MCF 10A (cell line): ENCODE data around the gene MACF1. TPM values are rescaled to one million over a fixed set of nuclear protein-coding genes. Genes with fewer than 3 reads are reported as not detected.
"Not testable (repeated sequence)": the region's sequence is repeated elsewhere in the genome, so short reads cannot be mapped to it uniquely, and the experiment has no call there.

ENCODE experiments used
- BruUV-seq: library from RNA; stranded (reverse); fragments of 400-500 nt; replicated peaks from 2 replicates; lab custom pipeline; 2021; lab: Mats Ljungman, UMichigan
- CTCF ChIA-PET: fragments of 300-600 bp; sonication (Branson Sonifier 250); formaldehyde crosslinking; extraction: SDS; loops from one replicate; lab custom pipeline; 2021; ENCODE audit warnings: antibody characterized with exemption, inconsistent platforms; lab: Yijun Ruan, JAX
- POLR2A ChIA-PET: fragments of 300-600, 350-650 bp; sonication (Branson Sonifier 250); formaldehyde crosslinking; extraction: SDS; loops from one replicate; lab custom pipeline; 2020; ENCODE audit warnings: antibody characterized with exemption, inconsistent platforms; lab: Yijun Ruan, JAX
- DNase-seq: peaks from one replicate; pipeline ENCODE4 v3.0.0-alpha.2; 2018; ENCODE audit not compliant: unreplicated experiment
- H3K27ac Mint-ChIP-seq: one replicate; pipeline ENCODE4 v1.8.0; 2022; ENCODE audit warnings: mild to moderate bottlenecking, low read depth, mixed read lengths; ENCODE audit not compliant: unreplicated experiment
- H3K27me3 Mint-ChIP-seq: one replicate; pipeline ENCODE4 v1.8.0; 2022; ENCODE audit warnings: mixed read lengths; ENCODE audit not compliant: insufficient read depth, unreplicated experiment
- H3K36me3 Mint-ChIP-seq: one replicate; pipeline ENCODE4 v1.8.0; 2022; ENCODE audit warnings: mild to moderate bottlenecking, moderate library complexity, mixed read lengths; ENCODE audit not compliant: insufficient read depth, unreplicated experiment
- H3K4me1 Mint-ChIP-seq: one replicate; pipeline ENCODE4 v1.8.0; 2022; ENCODE audit warnings: mixed read lengths; ENCODE audit not compliant: insufficient read depth, unreplicated experiment
- H3K4me3 Mint-ChIP-seq: one replicate; pipeline ENCODE4 v1.8.0; 2022; ENCODE audit warnings: mild to moderate bottlenecking, moderate library complexity, mixed read lengths; ENCODE audit not compliant: unreplicated experiment
- H3K9me3 Mint-ChIP-seq: one replicate; pipeline ENCODE4 v1.8.0; 2022; ENCODE audit warnings: mixed read lengths; ENCODE audit not compliant: unreplicated experiment
- intact Hi-C: fragments of 100-400 bp; cut with micrococcal nuclease; formaldehyde crosslinking; loops from 2 replicates; pipeline ENCODE4 v1.14.1; 2022
- total RNA-seq: library from RNA; stranded (reverse); gene quantifications from 2 replicates; pipeline ENCODE4 v1.2.3, GENCODE V29; 2022
- TF ChIP-seq, protein P1 (sequence below): fragments of 200-600 bp; IDR thresholded peaks from one replicate; pipeline ENCODE4 v1.8.0; 2022; ENCODE audit warnings: antibody characterized with exemption, mild to moderate bottlenecking; ENCODE audit not compliant: unreplicated experiment

MACF1 gene
- total RNA-seq, 1 experiment from 2014 or later: 188 TPM

GRCh38 chr1:39509360-39510009 lies 305.0 kb downstream of the MACF1 start:
- BruUV-seq: no TSS peak
- intact Hi-C loops: no loop called here
- H3K4me3 Mint-ChIP-seq: no peak overlapping the region
- no peaks in the 10 kb centered on the region for H3K27me3 Mint-ChIP-seq
- no peaks in the 10 kb centered on the region for H3K36me3 Mint-ChIP-seq
- H3K9me3 Mint-ChIP-seq: no peaks in the 10 kb centered on the region
- TF ChIP-seq, protein P1, sequence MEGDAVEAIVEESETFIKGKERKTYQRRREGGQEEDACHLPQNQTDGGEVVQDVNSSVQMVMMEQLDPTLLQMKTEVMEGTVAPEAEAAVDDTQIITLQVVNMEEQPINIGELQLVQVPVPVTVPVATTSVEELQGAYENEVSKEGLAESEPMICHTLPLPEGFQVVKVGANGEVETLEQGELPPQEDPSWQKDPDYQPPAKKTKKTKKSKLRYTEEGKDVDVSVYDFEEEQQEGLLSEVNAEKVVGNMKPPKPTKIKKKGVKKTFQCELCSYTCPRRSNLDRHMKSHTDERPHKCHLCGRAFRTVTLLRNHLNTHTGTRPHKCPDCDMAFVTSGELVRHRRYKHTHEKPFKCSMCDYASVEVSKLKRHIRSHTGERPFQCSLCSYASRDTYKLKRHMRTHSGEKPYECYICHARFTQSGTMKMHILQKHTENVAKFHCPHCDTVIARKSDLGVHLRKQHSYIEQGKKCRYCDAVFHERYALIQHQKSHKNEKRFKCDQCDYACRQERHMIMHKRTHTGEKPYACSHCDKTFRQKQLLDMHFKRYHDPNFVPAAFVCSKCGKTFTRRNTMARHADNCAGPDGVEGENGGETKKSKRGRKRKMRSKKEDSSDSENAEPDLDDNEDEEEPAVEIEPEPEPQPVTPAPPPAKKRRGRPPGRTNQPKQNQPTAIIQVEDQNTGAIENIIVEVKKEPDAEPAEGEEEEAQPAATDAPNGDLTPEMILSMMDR: no peak
- peaks cover 8% of the 10 kb centered on the region for H3K4me1 Mint-ChIP-seq
- no peak overlapping the region for H3K27ac Mint-ChIP-seq
- no peak for DNase-seq
- ChIA-PET POLR2A (no interaction called here), CTCF (interaction anchor here (0.7 kb wide), 1 partner anchor 29 kb away, joined by 3 read pairs; no protein-coding TSS in a partner anchor)

- H3K9me3 Mint-ChIP-seq, H3K27me3 Mint-ChIP-seq, H3K4me1 Mint-ChIP-seq, BruUV-seq, intact Hi-C loops, H3K27ac Mint-ChIP-seq, H3K4me3 Mint-ChIP-seq, DNase-seq, H3K36me3 Mint-ChIP-seq, POLR2A ChIA-PET, CTCF ChIA-PET: not testable (repeated sequence)
Observed at GRCh38 chr1:39510570-39511186, 306.2 kb downstream of the MACF1 start.

DNA sequence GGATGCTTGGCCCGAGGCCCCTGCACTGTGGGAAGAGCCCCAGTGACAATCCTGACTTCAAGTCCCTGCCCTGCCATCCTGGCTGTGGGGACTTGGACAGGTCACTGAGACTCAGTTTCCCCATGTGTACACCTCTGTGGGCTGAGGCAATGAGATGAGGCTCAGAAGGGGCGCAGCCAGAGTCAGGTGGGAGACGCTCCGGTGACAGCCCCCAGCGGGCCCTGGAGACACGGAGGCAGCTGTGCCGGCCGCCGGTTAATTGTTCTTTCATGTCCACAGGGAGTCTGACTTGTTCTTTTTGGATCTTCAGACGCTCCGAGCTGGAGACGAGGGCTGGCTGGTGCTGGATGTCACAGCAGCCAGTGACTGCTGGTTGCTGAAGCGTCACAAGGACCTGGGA lies 307.0 kb downstream of the MACF1 start:
- H3K4me1 Mint-ChIP-seq, CTCF ChIA-PET, intact Hi-C loops, DNase-seq, POLR2A ChIA-PET, H3K4me3 Mint-ChIP-seq, H3K27ac Mint-ChIP-seq, BruUV-seq, H3K36me3 Mint-ChIP-seq, H3K9me3 Mint-ChIP-seq, H3K27me3 Mint-ChIP-seq: not testable (repeated sequence)

GRCh38 chr1:39512234-39512847 lies 307.8 kb downstream of the MACF1 start:
- H3K9me3 Mint-ChIP-seq, DNase-seq, H3K4me1 Mint-ChIP-seq, CTCF ChIA-PET, H3K27ac Mint-ChIP-seq, intact Hi-C loops, BruUV-seq, H3K36me3 Mint-ChIP-seq, H3K4me3 Mint-ChIP-seq, H3K27me3 Mint-ChIP-seq, POLR2A ChIA-PET: not testable (repeated sequence)

GRCh38 chr1:39514710-39515124 lies 310.2 kb downstream of the MACF1 start:
- H3K27me3 Mint-ChIP-seq, CTCF ChIA-PET, POLR2A ChIA-PET, intact Hi-C loops, H3K27ac Mint-ChIP-seq, BruUV-seq, H3K9me3 Mint-ChIP-seq, H3K4me1 Mint-ChIP-seq, H3K4me3 Mint-ChIP-seq, H3K36me3 Mint-ChIP-seq, DNase-seq: not testable (repeated sequence)

GRCh38 chr1:39515131-39516086 lies 310.9 kb downstream of the MACF1 start:
- BruUV-seq, H3K9me3 Mint-ChIP-seq, CTCF ChIA-PET, H3K27ac Mint-ChIP-seq, POLR2A ChIA-PET, DNase-seq, H3K4me1 Mint-ChIP-seq, intact Hi-C loops, H3K36me3 Mint-ChIP-seq, H3K27me3 Mint-ChIP-seq: not testable (repeated sequence)
- peak overlapping the region; percentile 66 for H3K4me3 Mint-ChIP-seq

DNA sequence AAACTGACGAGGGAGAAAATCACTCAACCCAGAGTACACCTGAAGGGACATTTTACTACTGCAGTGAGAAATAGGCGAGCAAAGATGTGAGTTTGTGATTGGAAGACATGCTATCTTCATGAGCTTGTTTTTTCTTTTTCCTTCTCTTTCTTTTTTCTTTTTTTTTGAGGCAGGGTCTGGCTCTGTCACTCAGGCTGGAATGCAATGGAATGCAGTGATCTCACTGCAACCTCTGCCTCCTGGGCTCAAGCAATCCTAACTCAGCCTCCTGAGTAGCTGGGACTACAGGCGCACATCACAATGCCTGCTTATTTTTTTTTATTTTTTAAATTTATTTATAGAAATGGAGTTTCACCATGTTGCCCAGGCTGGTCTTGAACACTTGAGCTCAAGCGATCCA lies 312.3 kb downstream of the MACF1 start:
- H3K27me3 Mint-ChIP-seq, BruUV-seq, CTCF ChIA-PET, H3K27ac Mint-ChIP-seq, H3K9me3 Mint-ChIP-seq, H3K4me3 Mint-ChIP-seq, H3K36me3 Mint-ChIP-seq, intact Hi-C loops, H3K4me1 Mint-ChIP-seq, DNase-seq, POLR2A ChIA-PET: not testable (repeated sequence)

- not testable (repeated sequence) for H3K27ac Mint-ChIP-seq
Observed at GRCh38 chr1:39517936-39518335, 313.4 kb downstream of the MACF1 start.

More at GRCh38 chr1:39517936-39518335, 313.4 kb downstream of the MACF1 start:
- POLR2A ChIA-PET, H3K27me3 Mint-ChIP-seq, H3K9me3 Mint-ChIP-seq, intact Hi-C loops, H3K4me1 Mint-ChIP-seq, CTCF ChIA-PET, H3K36me3 Mint-ChIP-seq, DNase-seq, H3K4me3 Mint-ChIP-seq, BruUV-seq: not testable (repeated sequence)
